ENCODE data around the gene CHPF2.

CHPF2 gene

DNA sequence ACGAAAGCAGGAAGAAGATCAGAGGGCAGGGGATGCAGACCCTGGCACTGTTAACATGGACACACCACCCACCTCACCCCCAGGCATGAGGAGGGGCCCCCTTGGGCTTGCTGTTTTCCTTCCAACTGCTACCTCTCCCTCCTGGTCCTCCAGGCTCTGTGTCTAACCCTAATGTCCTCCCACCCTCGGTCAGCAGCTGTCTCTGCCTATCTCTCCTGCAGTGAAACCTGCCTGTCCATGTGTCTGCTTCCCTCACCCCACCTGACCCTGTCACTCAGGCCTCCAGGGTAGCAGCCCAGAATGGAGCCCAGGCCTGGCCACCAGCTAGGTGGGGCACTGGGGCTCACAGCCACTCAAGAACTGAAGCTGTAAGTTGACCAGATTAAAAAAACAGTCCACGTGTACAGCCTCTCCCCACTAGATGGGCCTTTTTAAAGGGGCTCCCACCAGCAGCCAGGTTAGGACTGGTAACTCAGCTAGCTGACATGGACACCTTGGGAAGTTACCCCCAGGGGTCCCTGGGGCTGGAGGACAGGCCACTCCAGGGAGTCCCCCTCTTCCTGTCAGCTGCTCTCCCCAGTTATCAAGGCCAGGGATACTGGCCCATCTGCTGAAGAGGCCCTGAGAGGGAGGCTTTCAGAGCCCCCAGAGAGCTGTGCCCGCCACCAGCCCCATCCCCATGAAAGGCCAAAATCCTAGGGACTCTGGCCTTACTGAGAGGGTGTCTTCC, 14.7 kb downstream of the CHPF2 start:
- Histone ChIP-seq H3K27ac (ENCODE audit: low read length) (no peak overlapping the region), H3K4me3 (ENCODE audit: low read depth in 1 of 2, low read length in 2 of 2) (no peak overlapping the region), H3K27me3 (ENCODE audit: insufficient read depth, low read length, poor library complexity) (peaks cover 76% of the 10 kb centered on the region), H3K79me2 (ENCODE audit: insufficient read depth, low read length) (no peaks in the 10 kb centered on the region), H3K4me2 (ENCODE audit: insufficient read depth, low read length) (no peak overlapping the region), H2AFZ (ENCODE audit: low read depth, low read length) (no peak overlapping the region), H3K36me3 (ENCODE audit: insufficient read depth, low read length) (no peaks in the 10 kb centered on the region), H4K20me1 (ENCODE audit: insufficient read depth, low read length) (peaks cover 31% of the 10 kb centered on the region), H3K4me1 (ENCODE audit: insufficient read depth, low read length) (peaks cover 64% of the 10 kb centered on the region), H3K9ac (ENCODE audit: low read depth, low read length) (no peak overlapping the region), H3K9me3 (ENCODE audit: insufficient read depth, low read length, severe bottlenecking) (no peaks in the 10 kb centered on the region)
- TF ChIP-seq CTCF (IDR thresholded peaks at IDR 0.05; ENCODE audit: borderline replicate concordance, extremely low read depth, low read length, poor library complexity, severe bottlenecking) (no peak), EZH2 (IDR thresholded peaks at IDR 0.05; ENCODE audit: borderline replicate concordance, low read depth, low read length, severe bottlenecking) (no peak)
- ATAC-seq (ENCODE audit: insufficient read depth, low read depth) (no peak), DNase-seq (no peak)

- H3K4me1 ChIP-seq (ENCODE audit: insufficient read depth, low read length) = peaks cover 60% of the 10 kb centered on the region
- H3K4me2 ChIP-seq (ENCODE audit: insufficient read depth, low read length) = peak overlapping the region; percentile 80
- no peaks in the 10 kb centered on the region for H3K36me3 ChIP-seq (ENCODE audit: insufficient read depth, low read length)
- no peak for DNase-seq
- no peaks in the 10 kb centered on the region for H3K79me2 ChIP-seq (ENCODE audit: insufficient read depth, low read length)
- H4K20me1 ChIP-seq (ENCODE audit: insufficient read depth, low read length) = peaks cover 31% of the 10 kb centered on the region
- peaks cover 83% of the 10 kb centered on the region for H3K27me3 ChIP-seq (ENCODE audit: insufficient read depth, low read length, poor library complexity)
- no peak overlapping the region for H3K27ac ChIP-seq (ENCODE audit: low read length)
- peak overlapping the region; percentile 47 for H3K9ac ChIP-seq (ENCODE audit: low read depth, low read length)
- no peak; the same call in 2 of the 3 replicates for ATAC-seq (ENCODE audit: insufficient read depth, low read depth)
- H2AFZ ChIP-seq (ENCODE audit: low read depth, low read length) = peak overlapping the region; percentile 73
- peak overlapping the region; percentile 5 to 57; a peak in 3 of 4 replicates for H3K4me3 ChIP-seq (ENCODE audit: low read depth in 1 of 2, low read length in 2 of 2)
- H3K9me3 ChIP-seq (ENCODE audit: insufficient read depth, low read length, severe bottlenecking) = no peaks in the 10 kb centered on the region
- no peak for TF ChIP-seq EZH2 (IDR thresholded peaks at IDR 0.05; ENCODE audit: borderline replicate concordance, low read depth, low read length, severe bottlenecking)
- no peak for TF ChIP-seq CTCF (IDR thresholded peaks at IDR 0.05; ENCODE audit: borderline replicate concordance, extremely low read depth, low read length, poor library complexity, severe bottlenecking)
Observed at GRCh38 chr7:151247611-151248345, 15.5 kb downstream of the CHPF2 start.

DNA sequence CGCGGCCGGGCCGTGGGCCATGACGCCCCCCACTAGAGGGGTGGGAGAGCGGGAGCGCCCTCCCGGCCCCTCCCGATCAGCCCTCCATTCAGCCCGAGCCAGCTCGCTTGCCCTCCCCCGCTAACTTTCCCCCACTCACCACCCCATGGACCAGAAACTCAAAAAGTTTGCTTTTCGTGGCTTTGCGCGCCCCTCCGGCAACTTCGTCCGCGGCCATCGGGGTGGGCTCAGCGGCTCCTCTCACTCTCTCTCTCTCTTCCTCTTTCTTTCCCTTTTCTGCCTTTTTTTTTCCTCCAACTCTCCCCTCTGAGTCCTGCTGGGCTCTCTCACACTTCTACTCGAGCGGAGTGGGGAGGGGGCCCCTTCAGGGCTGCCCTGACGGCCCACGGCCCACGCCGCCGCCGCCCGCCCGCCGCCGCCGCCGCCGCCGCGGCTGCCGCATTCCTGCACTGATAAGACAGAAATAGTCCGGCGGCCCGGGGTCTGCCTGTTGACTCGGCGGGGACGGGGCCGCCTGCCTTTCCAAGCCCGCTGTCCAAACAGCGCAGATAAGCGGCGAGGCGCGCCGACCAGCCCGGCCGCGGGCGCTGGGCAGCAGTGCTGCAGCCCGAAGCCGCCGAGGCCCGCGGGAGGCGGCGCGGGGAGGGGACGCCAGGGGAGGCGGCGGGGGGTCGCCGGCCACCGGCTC, 16.2 kb downstream of the CHPF2 start, which contains the start of gene SMARCD3:
Gene SMARCD3, minus strand, starts transcription at position 349 of the 688 bp plus-strand sequence. Its CDS starts 132 bp downstream, at position 217.
- Histone ChIP-seq H3K27me3 (ENCODE audit: insufficient read depth, low read length, poor library complexity) (peaks cover 90% of the 10 kb centered on the region), H3K4me1 (ENCODE audit: insufficient read depth, low read length) (peaks cover 53% of the 10 kb centered on the region), H2AFZ (ENCODE audit: low read depth, low read length) (peak within 1 kb of the TSS; percentile 73), H3K36me3 (ENCODE audit: insufficient read depth, low read length) (no peaks in the 10 kb centered on the region), H4K20me1 (ENCODE audit: insufficient read depth, low read length) (peaks cover 31% of the 10 kb centered on the region), H3K4me3 (ENCODE audit: low read depth in 1 of 2, low read length in 2 of 2) (peak within 1 kb of the TSS; percentile 5 to 57; a peak in 3 of 4 replicates), H3K27ac (ENCODE audit: low read length) (no peak within 1 kb of the TSS), H3K9me3 (ENCODE audit: insufficient read depth, low read length, severe bottlenecking) (no peaks in the 10 kb centered on the region), H3K79me2 (ENCODE audit: insufficient read depth, low read length) (no peaks in the 10 kb centered on the region), H3K4me2 (ENCODE audit: insufficient read depth, low read length) (peak within 1 kb of the TSS; percentile 80), H3K9ac (ENCODE audit: low read depth, low read length) (peak within 1 kb of the TSS; percentile 47)
- ATAC-seq (ENCODE audit: insufficient read depth, low read depth) (peak; percentile 58), DNase-seq (peak; percentile 70)
- peak; percentile 97 for TF ChIP-seq EZH2 (IDR thresholded peaks at IDR 0.05; ENCODE audit: borderline replicate concordance, low read depth, low read length, severe bottlenecking)
- no peak for TF ChIP-seq CTCF (IDR thresholded peaks at IDR 0.05; ENCODE audit: borderline replicate concordance, extremely low read depth, low read length, poor library complexity, severe bottlenecking)

Measured in DND-41 (cell line).